OCI-LY7 (cell line): ENCODE data around the gene CERCAM.

ENCODE experiments used
- EZH2phosphoT487 ChIP-seq: fragments of 200-600 bp; sonication (generic); IDR thresholded peaks from 2 replicates; pipeline ENCODE4 v1.6.1; 2018; ENCODE audit warnings: low read depth, borderline replicate concordance, mild to moderate bottlenecking, mixed run types, antibody characterized with exemption, low read length, moderate library complexity, mixed read lengths
- TF ChIP-seq, protein P1 (sequence below): fragments of 200-600 bp; sonication (generic); conservative IDR thresholded peaks from 2 replicates; pipeline ENCODE4 v1.5.1; 2014; ENCODE audit warnings: mild to moderate bottlenecking, antibody characterized with exemption, low read length, moderate library complexity, mixed read lengths

DNA sequence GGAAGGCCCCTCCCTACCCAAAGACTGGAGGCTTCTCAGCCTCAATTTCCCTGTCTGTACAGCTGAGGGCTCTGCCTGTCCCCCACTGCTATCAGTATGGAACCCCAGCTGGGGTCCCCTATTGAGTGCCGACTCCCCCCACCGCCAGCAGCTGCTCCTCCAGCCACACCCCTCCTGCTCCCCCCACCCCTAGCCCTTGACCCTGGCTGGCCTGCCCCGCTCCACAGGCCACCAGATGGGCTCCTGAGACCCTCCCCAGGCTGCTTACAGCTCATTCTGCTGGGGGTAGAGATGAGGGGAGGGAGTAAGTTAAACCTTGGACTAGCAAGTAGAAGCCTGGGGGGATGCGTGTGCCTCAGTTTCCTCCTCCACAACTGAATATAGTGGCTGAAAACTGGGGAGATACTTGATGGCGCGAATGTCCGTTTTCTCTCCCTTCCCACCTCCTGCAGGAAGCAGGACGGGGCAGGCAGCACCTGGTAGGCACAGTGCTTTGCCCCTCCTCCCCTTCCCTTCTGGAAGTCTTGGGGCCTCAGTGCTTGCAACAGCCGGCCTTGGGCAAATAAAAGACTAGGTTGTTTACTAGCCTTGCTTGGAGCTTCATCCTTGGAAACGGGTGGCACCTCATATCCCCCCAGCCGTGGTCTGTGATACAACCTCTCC, 30.4 kb upstream of the CERCAM start:
- TF ChIP-seq, protein P1, sequence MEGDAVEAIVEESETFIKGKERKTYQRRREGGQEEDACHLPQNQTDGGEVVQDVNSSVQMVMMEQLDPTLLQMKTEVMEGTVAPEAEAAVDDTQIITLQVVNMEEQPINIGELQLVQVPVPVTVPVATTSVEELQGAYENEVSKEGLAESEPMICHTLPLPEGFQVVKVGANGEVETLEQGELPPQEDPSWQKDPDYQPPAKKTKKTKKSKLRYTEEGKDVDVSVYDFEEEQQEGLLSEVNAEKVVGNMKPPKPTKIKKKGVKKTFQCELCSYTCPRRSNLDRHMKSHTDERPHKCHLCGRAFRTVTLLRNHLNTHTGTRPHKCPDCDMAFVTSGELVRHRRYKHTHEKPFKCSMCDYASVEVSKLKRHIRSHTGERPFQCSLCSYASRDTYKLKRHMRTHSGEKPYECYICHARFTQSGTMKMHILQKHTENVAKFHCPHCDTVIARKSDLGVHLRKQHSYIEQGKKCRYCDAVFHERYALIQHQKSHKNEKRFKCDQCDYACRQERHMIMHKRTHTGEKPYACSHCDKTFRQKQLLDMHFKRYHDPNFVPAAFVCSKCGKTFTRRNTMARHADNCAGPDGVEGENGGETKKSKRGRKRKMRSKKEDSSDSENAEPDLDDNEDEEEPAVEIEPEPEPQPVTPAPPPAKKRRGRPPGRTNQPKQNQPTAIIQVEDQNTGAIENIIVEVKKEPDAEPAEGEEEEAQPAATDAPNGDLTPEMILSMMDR, result no peak
- no peak for TF ChIP-seq EZH2phosphoT487
